Measurements from ENCODE around the gene RD3L.
"Not testable (repeated sequence)": the region's sequence is repeated elsewhere in the genome, so short reads cannot be mapped to it uniquely, and the experiment has no call there.

The RD3L gene

DNA sequence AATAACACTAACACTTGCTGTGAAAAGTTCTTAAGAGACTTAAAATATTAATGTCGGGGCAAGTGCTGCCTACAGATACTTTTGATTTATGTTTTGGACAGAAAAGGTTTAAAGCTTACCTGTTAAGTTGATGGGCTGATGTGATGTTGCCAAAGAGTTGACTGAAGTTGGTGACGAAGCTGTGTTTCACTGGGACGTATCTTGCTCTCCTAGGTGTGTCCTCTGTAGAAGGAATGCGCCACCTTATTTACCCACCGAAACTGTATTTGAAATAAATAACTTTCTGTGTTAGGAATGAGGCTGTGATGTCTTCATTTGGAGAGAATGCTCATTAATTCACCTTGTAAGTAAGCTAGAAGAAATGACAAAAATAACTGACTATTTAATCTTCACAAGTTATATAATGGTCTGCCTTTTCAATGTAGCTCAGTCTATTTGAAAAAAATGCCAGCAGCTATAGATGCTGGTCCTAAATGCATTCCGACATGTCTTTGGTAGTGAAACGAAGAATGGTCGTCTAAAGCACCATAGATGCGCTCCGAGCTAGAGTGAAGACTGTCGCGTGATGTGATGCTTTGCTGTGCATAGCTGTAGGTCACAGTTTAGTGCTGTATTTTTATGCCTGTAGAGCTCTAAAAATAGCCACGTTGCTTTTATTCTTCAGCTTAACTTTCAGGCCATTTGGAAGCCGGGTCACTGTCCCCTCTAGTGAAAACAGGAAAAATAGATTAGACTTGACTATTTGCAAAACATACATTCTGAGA is at the start of gene RD3L:
TSS of gene RD3L (minus strand) at position 557 of the 764 bp plus-strand sequence. CDS start 834 bp downstream, outside the sequence.
- no peak for DNase-seq

DNA sequence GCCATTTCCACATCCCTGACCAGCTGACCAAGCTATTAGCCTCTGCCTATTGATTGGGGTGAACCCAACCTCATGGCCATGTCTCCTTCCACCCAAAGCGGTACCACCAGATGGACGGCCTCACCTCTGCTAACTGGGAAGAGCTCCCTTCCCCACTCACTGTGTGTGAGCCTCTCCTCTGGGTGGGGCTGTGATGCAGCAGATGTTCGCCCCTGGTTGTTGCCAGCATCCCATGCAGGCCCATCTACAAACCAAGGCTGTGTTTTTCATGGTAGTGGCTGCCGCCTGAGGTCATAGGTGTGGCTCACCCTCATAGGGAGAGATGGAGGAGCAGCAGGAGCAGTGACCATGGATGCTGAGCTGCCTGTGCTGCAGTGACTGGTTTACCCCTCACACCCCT is 47.6 kb upstream of the RD3L start:
- no peak for DNase-seq

DNA sequence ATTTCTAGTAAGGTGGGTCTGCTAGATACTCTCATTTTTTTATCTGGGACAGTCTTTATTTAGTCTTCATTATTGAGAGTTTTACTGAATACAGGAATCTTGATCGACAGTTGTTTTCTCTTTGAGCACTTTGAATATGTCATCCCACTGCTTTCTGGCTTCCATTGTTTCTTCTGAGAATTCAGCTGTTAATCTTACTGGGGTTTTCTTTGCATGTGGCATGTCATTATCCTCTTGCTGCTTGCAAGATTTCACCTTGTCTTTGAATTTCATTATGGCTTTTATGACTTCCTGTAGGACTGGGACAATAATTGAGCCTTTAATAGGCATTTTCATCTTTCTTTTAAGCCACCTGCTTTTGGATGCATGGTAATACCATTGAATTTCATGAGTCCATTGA is 46.7 kb upstream of the RD3L start:
- DNase-seq = no peak

DNA sequence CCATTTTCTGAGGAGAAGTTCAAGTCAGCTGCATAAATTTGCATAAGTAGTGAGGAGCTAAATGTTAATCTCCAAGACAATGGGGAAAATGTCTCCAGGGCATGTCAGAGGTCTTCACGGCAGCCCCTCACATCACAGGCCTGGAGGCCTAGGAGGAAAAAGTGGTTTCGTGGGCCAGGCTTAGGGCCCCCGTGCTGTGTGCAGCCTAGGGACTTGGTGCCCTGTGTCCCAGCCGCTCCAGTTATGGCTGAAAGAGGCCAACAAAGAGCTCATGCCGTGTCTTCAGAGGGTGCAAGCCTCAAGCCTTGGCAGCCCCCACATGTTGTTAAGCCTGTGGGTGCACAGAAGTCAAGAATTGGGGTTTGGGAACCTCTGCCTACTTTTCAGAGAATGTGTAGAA is 41.9 kb upstream of the RD3L start:
- DNase-seq = no peak

DNA sequence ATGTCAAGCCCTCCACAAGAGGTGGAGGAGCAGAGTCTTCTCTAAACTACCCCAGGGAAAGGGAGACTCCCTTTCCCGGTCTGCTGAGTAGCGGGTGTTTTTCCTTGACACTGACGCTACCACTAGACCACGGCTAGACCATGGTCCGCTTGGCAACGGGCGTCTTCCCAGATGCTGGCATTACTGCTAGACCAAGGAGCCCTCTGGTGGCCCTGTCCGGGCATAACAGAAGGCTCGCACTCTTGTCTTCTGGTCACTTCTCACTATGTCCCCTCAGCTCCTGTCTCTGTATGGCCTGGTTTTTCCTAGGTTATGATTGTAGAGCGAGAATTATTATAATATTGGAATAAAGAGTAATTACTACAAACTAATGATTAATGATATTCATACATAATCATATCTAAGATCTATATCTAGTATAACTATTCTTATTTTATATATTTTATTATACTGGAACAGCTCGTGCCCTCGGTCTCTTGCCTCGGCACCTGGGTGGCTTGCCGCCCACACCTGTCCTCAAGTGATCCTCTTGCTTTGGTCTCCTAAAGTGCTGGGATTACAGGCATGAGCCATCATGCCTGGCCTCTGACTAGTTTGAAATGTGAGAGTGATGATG is 38.4 kb upstream of the RD3L start:
- DNase-seq = not testable (repeated sequence)

DNA sequence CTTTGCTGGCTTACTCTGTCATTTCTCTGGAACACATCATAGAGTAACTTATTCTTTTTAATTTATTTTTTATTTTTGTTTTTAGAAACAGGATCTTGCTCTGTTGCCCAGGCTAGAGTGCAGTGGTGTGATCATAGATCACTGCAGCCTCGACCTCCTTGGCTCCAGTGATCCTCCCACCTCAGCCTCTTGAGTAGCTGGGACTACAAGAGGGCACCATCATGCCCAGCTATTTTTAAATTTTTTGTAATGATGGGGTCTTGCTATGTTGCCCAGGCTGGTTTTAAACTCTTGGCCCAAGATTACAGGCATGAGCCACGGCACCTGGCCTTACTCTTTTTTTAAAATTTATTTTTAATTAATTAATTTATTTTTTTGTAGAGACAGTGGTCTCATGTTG is 32.2 kb upstream of the RD3L start:
- no peak for DNase-seq

DNA sequence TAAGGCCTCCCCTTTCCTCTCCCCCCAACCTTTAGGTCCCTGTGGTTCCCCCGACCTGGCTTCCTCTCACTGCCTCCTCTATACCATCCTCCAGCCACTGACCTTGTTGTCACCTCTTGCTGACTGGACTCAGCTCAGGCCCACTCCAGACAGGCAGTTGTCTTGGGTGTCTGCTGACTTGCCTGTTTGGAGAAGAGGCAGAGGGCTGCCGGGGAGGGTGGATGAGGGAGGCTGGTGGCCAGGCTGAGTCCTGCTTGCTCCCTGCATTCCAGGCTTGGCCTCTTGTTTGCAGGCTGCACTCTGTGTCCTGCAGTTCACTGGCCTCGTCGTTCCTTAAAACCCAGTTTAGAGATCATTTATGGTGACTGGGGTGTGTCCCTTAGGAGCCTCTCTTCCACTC is 31.0 kb upstream of the RD3L start:
- no peak for DNase-seq

DNA sequence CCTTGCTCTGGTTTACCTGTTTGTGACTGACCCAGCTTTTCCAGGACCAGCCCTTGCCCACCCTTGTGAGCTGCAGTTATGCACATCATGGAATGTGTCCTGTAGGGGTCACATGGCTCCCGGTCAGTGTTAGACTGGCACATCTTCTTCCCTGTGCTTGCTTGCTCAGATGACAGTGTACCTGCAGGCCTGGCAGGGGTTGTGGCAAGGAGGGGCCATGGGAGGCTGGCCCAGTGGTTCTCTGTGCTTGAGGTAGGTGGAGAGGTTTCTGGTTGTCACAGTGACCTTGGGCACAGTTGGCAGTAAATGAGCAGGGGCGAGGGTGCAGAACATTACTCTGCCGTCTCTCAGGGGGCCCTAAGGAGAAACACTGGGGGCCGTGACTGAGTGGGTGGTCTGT is 27.6 kb upstream of the RD3L start:
- DNase-seq = no peak

DNA sequence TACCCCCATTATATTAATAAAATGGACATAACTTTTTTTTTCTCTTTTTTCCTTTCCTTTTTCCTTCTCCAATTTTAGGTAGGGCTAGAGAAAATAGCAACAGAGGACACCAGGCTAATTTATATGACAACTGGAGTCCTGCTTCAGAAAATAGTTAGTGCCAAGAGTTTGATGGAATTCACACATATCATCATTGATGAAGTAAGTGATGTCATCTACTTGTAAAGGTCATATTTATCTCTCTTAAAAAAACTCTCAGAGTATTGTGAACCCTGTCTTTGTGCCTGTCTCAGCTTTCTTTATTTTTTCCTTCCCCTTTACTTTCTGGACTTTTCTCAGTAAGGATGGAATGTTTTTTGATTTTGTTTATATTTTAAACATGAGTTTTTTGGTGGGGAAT is 24.3 kb upstream of the RD3L start:
- DNase-seq = no peak

DNA sequence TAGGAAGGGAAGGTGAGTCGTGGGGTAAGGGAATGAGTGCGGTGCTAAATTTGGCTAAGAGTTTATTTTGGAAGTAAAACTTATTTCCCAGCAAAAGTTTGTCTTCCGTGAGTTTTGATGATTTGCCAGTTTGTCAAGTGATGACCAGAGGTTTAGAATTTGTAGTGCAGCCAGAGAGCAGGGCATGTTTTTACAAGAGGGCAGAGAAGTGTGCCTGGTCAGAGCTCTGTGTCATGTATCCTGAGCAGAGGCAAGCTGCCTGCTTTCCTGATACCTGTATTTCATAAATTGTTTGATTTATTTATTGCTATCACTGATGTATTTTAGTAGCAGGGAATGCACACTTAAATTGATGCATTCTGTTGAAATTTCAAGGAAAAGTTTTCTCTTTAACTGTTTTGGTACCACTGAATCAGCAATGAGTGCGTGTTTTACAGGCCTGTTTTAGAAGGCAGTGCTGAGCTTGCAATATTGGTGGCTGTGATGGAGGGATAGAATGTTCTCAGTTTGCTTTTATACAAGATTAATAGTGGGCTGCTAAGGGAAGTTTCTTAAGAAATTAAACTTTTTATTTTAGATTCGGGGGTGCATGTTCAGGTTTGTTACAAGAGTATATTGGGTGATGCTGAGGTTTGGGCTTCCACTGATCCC is 19.7 kb upstream of the RD3L start:
- DNase-seq = no peak

DNA sequence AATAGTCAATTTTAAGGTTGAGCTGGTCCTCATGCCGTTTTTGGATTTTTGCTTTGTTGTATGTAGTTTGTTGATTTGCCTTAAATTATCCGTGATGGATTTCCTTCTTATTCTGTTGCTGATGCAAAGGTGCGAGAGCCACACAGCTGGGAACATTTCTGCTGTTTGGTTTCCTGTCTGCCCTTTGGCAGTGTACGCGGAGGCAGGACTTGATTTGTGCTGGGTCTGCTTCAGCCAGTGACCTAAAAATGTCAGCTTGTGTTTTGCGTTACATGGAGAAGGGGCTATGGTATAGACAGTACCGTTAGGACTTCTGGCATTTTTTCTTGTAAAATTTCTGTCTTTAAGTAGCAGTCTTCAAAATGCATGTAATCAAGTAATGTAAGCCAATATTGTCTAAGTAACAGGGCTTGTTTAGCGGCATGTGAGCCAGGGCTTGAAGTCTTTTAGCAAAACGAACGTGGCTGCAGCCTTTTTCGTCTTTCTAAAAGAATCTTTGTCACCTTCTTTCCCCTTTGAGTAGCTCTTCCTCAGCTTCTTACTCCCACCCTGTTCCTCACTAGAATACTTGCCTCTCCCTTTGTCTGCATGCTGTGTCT is 18.2 kb upstream of the RD3L start:
- DNase-seq = no peak

DNA sequence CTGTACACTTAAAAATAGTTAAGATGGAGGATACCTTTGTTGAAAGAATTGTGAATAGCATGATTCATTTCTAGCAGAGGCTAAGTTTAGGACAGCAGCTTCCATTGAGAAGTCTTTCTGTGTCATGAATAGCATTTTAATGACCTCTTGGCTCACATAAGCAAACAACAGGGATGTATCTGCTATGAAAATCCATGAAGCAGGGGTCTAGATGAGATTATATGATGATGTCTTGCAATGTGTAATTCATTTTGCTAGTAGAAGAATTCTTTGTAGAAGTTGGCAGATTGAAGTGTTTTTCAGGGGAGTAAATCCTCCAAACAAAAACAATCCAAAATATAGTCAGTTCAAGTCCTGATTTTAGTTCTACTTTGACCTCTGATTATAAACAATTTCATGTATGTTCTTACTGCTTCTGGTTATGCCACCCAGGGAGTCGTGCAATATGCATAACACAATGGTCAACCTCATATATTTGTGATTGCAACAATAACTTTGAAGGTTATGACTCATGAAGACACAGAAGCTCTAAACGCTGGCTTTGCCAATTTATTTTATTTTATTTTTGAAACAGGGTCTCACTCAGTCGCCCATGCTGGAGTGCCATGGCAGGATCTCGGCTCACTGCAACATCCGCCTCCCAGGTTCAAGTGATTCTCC is 6.9 kb upstream of the RD3L start:
- DNase-seq = no peak

DNA sequence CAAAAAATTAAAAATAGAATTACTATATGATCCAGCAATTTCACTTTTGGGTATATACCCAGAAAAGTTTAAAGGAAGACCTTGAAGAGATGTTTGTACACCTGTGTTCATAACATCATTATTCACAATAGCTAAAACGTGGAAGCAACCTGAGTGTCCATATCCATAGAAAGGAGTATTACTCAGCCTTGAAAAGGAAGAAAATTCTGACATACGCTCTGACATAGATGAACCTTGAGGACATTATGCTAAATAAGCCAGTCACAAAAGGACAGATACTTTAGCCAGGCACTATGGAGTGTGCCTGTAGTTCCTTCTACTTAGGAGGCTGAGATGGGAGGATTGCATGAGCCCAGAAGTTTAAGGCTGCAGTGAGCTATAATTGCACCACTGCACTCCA is 6.1 kb upstream of the RD3L start:
- no peak for DNase-seq

DNA sequence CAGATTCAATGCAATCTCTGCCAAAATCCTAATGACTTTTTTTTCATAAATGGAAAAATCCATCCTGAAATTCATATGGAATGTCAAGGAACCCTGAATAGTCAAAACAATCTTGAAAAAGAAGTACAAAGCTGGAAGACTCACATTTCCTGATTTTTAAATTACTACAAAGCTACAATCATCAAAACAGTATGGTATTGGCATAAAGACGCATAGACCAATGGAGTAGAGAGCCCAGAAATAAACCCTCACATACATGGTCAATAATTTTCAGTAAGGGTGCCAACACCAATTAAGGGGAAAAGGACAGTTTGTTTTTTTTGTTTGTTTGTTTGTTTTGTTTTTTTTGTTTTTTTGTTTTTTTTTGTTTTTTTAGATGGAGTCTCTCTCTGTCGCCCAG is 4.6 kb upstream of the RD3L start:
- no peak for DNase-seq

DNA sequence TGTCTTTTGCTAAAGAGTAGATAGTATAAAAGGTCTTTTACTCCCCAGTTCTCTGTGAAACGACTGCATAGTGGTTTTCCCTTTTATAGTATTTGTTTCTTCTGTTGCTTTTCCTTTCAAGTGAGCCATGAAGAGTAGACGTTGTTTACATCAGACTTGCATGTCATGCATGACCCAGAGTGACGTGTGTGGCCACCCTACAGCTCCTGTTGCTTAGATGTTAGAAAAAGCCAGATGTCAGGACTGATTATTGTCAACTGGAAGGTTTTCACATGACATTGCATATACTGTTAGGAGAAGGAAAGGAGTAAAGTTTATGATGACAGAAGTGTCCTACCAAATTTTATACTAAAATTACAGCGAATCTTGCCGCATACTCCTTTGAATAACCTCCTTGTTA is 1.3 kb upstream of the RD3L start:
- DNase-seq = no peak

DNA sequence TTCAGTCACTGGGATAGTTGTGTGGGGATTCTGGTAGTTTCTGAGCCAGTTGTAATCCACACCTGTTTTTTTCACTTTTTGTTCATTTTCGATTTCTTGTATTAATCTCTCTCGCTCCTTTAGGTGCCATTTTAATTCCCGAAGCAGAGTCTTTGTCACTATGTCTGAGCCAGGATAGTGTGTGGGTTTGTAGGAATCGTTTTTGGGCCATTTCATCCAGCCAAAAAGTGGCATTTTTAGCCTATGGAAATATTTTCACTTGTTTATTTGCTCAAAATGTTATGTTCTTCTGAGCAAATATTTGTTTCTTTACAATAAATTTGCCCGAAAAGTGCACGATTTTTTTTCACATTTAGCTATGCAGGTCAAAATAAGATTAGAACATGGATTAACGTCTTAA is 867 bp downstream of the RD3L start:
- DNase-seq = no peak

DNA sequence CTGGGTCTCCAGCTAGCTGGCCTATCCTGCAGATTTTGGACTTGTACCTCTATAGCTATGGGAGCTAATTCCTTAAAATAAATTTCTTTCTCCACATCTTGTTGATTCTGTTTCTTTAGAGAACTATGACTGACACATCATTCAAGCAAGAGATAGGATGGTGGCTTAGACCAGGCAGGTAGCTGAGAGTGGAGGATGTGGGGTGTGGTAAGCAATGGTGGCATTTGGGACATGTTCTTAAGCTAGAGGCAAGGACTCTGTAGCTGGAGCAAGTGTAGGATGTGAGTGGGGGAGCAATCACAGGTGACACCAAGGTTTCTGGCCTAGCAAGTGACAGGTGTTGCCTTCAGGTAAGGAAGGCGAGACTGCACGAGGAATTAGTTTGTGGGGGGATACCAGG is 7.2 kb downstream of the RD3L start:
- DNase-seq = no peak

DNA sequence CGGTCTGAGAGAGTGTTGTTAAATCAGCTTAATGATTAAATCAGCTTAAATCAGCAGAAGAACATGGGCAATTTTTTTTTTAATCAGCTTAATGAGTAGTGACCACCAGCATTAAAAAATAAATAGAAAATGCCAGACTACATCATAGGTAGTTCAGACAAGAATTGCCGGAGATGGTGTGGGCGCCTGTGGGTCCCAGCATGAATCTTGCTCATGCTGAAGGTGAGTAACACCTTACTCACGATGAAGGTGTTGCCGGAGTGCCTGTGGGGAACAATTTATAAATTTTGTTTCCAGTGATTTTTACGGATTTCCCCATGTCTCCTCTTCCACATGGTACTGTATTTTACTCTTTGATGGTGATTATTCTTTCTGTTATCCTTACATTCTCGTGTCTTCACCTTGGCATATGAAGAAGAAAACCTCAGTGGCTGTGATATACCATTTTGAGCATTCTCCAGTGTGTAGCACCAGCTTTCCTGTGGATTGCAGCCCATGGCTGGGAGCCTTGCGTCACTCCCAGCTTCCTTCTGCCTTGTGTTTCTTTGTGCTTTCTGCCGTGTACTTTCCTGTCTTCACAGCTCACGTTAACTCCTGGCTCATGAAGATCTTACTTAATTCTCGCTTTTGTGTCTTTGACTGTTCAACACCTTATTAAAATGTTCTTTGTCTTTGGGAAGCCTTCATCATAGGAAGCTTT is 9.4 kb downstream of the RD3L start:
- DNase-seq = no peak

DNA sequence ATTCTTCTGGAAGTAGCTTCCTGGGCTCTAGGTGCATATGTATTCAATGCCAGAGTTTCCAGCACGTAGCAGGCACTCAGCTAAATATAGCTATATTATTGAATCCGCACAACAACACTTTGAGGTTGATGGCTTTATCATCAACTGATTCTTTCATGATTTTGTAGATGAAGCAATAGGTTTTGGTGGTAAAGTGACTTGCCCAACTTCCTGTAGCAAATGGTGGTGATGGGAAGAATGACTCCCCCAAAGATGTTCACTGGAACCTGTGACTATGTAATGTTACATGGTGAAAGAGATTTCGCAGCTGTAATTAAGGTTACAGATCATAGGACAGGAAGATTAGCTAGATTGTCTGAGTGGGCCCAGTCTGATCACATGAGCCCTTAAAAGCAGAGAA is 10.9 kb downstream of the RD3L start:
- DNase-seq = no peak

DNA sequence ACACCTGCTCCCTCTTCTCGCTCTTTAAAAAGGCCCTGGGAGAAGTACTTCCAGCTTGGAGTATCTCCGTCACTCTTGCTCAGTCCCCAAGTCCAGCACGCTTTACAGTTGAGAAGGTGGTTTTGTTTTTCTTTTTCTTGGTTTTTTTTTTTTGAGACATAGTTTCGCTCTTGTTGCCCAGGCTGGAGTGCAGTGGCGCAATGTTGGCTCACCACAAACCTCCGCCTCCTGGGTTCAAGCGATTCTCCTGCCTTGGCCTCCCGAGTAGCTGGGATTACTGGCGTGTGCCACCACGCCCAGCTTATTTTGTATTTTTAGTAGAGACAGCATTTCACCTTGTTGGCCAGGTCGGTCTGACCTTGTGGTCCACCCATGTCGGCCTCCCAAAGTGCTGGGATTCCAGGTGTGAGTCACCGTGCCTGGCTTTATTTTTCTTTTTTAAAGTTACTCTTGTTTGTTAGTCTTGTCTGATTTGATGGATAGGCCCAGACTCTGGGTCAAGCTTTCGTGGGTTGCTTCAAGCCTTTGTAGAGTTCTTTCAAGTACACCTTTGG is 12.2 kb downstream of the RD3L start:
- no peak for DNase-seq

DNA sequence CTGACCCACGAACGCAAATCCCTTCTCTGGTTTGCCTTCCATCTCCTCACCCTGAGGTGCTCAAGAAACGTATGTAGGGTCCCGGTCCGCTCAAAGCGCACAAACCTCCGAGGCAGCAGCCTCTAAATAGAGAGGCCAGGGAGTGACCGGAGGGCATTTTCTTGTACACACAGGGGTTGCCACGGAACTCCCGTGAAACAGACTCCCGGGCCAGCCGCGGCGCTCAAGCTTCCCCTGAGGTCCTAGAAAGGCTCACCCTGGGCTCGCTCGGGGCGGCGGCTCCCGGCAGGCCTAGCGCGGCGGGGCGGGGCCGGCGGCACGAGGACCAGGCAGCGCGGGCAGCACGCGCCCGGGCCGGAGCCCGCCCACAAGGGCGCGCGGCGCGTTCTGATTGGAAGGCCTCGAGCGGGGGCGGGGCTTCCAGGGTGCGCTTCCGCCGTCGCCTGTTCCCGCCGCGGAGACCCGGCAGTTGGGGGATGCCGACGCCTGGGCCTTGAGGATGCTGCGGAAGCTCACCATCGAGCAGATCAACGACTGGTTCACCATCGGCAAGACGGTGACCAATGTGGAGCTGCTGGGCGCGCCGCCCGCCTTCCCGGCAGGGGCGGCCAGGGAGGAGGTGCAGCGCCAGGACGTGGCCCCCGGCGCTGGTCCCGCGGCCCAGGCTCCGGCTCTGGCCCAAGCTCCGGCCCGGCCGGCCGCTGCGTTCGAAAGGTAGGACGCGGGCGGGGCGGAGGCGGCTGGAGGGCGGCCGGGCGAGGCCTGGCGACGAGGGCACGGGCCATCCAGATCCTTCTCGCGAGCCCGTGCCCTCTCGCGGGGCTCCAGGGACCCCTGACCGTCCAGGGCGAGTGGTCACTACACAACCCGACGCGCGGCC is 14.1 kb downstream of the RD3L start, which contains the start of gene TDRD9:
TSS of gene TDRD9 (plus strand) at position 446 of the 880 bp plus-strand sequence. CDS start at position 500, 54 bp downstream.
- no peak for DNase-seq
